Glutamatergic neuron (in vitro differentiated cells): ENCODE data around the gene KRT36. TPM values are rescaled to one million over a fixed set of nuclear protein-coding genes. Genes with fewer than 3 reads are reported as not detected.

Experiments used
- DNase-seq: peaks from one replicate; pipeline ENCODE4 v3.0.0; 2022
- H3K27ac Mint-ChIP-seq: one replicate; pipeline ENCODE4 v1.8.0; 2020; ENCODE audit warnings: mild to moderate bottlenecking, mixed read lengths, inconsistent platforms; ENCODE audit not compliant: unreplicated experiment
- H3K27me3 Mint-ChIP-seq: one replicate; pipeline ENCODE4 v1.8.0; 2020; ENCODE audit warnings: mild to moderate bottlenecking, moderate library complexity, mixed read lengths, inconsistent platforms; ENCODE audit not compliant: unreplicated experiment
- H3K36me3 Mint-ChIP-seq: one replicate; pipeline ENCODE4 v1.8.0; 2020; ENCODE audit warnings: mild to moderate bottlenecking, mixed read lengths, inconsistent platforms; ENCODE audit not compliant: unreplicated experiment
- H3K4me1 Mint-ChIP-seq: one replicate; pipeline ENCODE4 v1.8.0; 2020; ENCODE audit warnings: mild to moderate bottlenecking, low read depth, mixed read lengths, inconsistent platforms; ENCODE audit not compliant: unreplicated experiment
- H3K4me3 Mint-ChIP-seq: one replicate; pipeline ENCODE4 v1.8.0; 2020; ENCODE audit warnings: mild to moderate bottlenecking, mixed read lengths, inconsistent platforms; ENCODE audit not compliant: unreplicated experiment
- H3K9me3 Mint-ChIP-seq: one replicate; pipeline ENCODE4 v1.8.0; 2020; ENCODE audit warnings: mild to moderate bottlenecking, moderate library complexity, mixed read lengths, inconsistent platforms; ENCODE audit not compliant: unreplicated experiment
- CTCF ChIP-seq: fragments of 200-600 bp; sonication (generic); IDR thresholded peaks from one replicate; pipeline ENCODE4 v1.5.0; 2021; ENCODE audit not compliant: partially characterized antibody, unreplicated experiment
- total RNA-seq: library from RNA; stranded (reverse); fragmentation: NEBNext Ultra II Directional; extraction: Animal tissue kit (Norgen Biotek cat#: 25700); gene quantifications from one replicate; pipeline ENCODE4 v1.2.1, GENCODE V29; 2021; ENCODE audit not compliant: unreplicated experiment

Gene KRT36
- total RNA-seq, 1 donor from 2014 or later = not detected

- no peak for DNase-seq
- TF ChIP-seq CTCF = no peak
- H3K27ac Mint-ChIP-seq = no peak within 1 kb of the TSS
- no peak within 1 kb of the TSS for H3K4me3 Mint-ChIP-seq
- H3K36me3 Mint-ChIP-seq = no peaks in the 10 kb centered on the region
- H3K4me1 Mint-ChIP-seq = no peaks in the 10 kb centered on the region
- peaks cover 2% of the 10 kb centered on the region for H3K27me3 Mint-ChIP-seq
- peaks cover 3% of the 10 kb centered on the region for H3K9me3 Mint-ChIP-seq
These were observed 29.2 kb upstream of the KRT36 start, which contains the start of gene KRT15 for GRCh38 chr17:41518789-41519449. KRT15 (minus strand) TSS chr17:41518890; CDS start chr17:41518827, 63 bp downstream.

- Mint-ChIP-seq H3K4me1 (no peaks in the 10 kb centered on the region), H3K27ac (no peak overlapping the region), H3K36me3 (no peaks in the 10 kb centered on the region), H3K27me3 (peaks cover 2% of the 10 kb centered on the region), H3K9me3 (peaks cover 3% of the 10 kb centered on the region), H3K4me3 (no peak overlapping the region)
- no peak for DNase-seq
- TF ChIP-seq CTCF = no peak
These were observed 28.3 kb upstream of the KRT36 start for GRCh38 chr17:41518031-41518430.

- no peak for DNase-seq
- no peak for TF ChIP-seq CTCF
- Mint-ChIP-seq H3K4me3 (no peak overlapping the region), H3K4me1 (no peaks in the 10 kb centered on the region), H3K27me3 (peaks cover 2% of the 10 kb centered on the region), H3K27ac (no peak overlapping the region), H3K36me3 (no peaks in the 10 kb centered on the region), H3K9me3 (peaks cover 3% of the 10 kb centered on the region)
These were observed 27.1 kb upstream of the KRT36 start for GRCh38 chr17:41516830-41517283.

GRCh38 chr17:41516147-41516829 lies 26.6 kb upstream of the KRT36 start:
- Mint-ChIP-seq H3K27ac (no peak overlapping the region), H3K9me3 (peaks cover 3% of the 10 kb centered on the region), H3K4me3 (no peak overlapping the region), H3K36me3 (no peaks in the 10 kb centered on the region), H3K4me1 (no peaks in the 10 kb centered on the region), H3K27me3 (peaks cover 2% of the 10 kb centered on the region)
- no peak for DNase-seq
- TF ChIP-seq CTCF = no peak

GRCh38 chr17:41513168-41513547 lies 23.4 kb upstream of the KRT36 start:
- Mint-ChIP-seq H3K4me3 (no peak overlapping the region), H3K4me1 (peaks cover 3% of the 10 kb centered on the region), H3K9me3 (peaks cover 2% of the 10 kb centered on the region), H3K36me3 (no peaks in the 10 kb centered on the region), H3K27ac (no peak overlapping the region), H3K27me3 (no peaks in the 10 kb centered on the region)
- DNase-seq = no peak
- TF ChIP-seq CTCF = no peak
